SIG-M5 (cell line): ENCODE data around the gene SELPLG.
"Not testable (repeated sequence)": the region's sequence is repeated elsewhere in the genome, so short reads cannot be mapped to it uniquely, and the experiment has no call there.

Source experiments
- DNase-seq: peaks from one replicate; lab custom pipeline; 2025; lab: John Stamatoyannopoulos, UW

The SELPLG gene

GRCh38 chr12:108618953-108619274 lies 14.8 kb downstream of the SELPLG start:
- not testable (repeated sequence) for DNase-seq

GRCh38 chr12:108618079-108618952 lies 15.4 kb downstream of the SELPLG start:
- no peak for DNase-seq

- no peak for DNase-seq
Measured at GRCh38 chr12:108616941-108617858, 16.5 kb downstream of the SELPLG start.

GRCh38 chr12:108616359-108616758 lies 17.3 kb downstream of the SELPLG start:
- DNase-seq, result no peak

- no peak for DNase-seq
Measured at GRCh38 chr12:108615918-108616317, 17.8 kb downstream of the SELPLG start.

GRCh38 chr12:108614639-108615038 lies 19.1 kb downstream of the SELPLG start:
- DNase-seq, result no peak

- no peak for DNase-seq
Measured at GRCh38 chr12:108614041-108614440, 19.7 kb downstream of the SELPLG start.

GRCh38 chr12:108613548-108613947 lies 20.1 kb downstream of the SELPLG start:
- no peak for DNase-seq

- DNase-seq, result no peak
Measured at GRCh38 chr12:108612788-108613282, 20.9 kb downstream of the SELPLG start.

GRCh38 chr12:108611884-108612415 lies 21.7 kb downstream of the SELPLG start:
- DNase-seq, result no peak

GRCh38 chr12:108610856-108611605 lies 22.7 kb downstream of the SELPLG start:
- no peak for DNase-seq

GRCh38 chr12:108610336-108610815 lies 23.3 kb downstream of the SELPLG start:
- DNase-seq, result no peak

- no peak for DNase-seq
Measured at GRCh38 chr12:108609537-108610335, 24.0 kb downstream of the SELPLG start.

- no peak for DNase-seq
Measured at GRCh38 chr12:108608616-108609015, 25.1 kb downstream of the SELPLG start.

GRCh38 chr12:108607981-108608600 lies 25.6 kb downstream of the SELPLG start:
- DNase-seq, result no peak

GRCh38 chr12:108606492-108606891 lies 27.2 kb downstream of the SELPLG start:
- no peak for DNase-seq

- DNase-seq, result no peak
Measured at GRCh38 chr12:108605690-108606406, 27.8 kb downstream of the SELPLG start.

- DNase-seq, result no peak
Measured at GRCh38 chr12:108605000-108605689, 28.5 kb downstream of the SELPLG start.
